Measurements from ENCODE around the gene EIF2S3. TPM values are rescaled to one million over a fixed set of nuclear protein-coding genes. Genes with fewer than 3 reads are reported as not detected.

EIF2S3 gene
- total RNA-seq, 4 donors from 2014 or later = 139 to 179 (median 156) TPM

- Histone ChIP-seq H3K4me1 (no peaks in the 10 kb centered on the region), H3K36me3 (peaks cover 0 to 24% of the 10 kb centered on the region in 2 donors), H3K27me3 (no peaks in the 10 kb centered on the region), H3K4me3 (no peak overlapping the region), H3K9me3 (no peaks in the 10 kb centered on the region), H3K27ac (no peak overlapping the region)
- no peak for ATAC-seq
- 81 to 84% methylated on average over 3 of the region's 3 CpGs for WGBS, 2 donors (ENCODE audit: low coverage in 1 of 2)
- TF ChIP-seq EP300 (IDR thresholded peaks at IDR 0.05) (no peak), CTCF (IDR thresholded peaks at IDR 0.05) (no peak), POLR2AphosphoS5 (IDR thresholded peaks at IDR 0.05) (no peak), POLR2A (IDR thresholded peaks at IDR 0.05) (no peak)
These were observed 25.9 kb downstream of the EIF2S3 start for GRCh38 chrX:24080704-24081103.

GRCh38 chrX:24081661-24082154 lies 27.0 kb downstream of the EIF2S3 start:
- peak; percentile 55 for ATAC-seq
- TF ChIP-seq EP300 (IDR thresholded peaks at IDR 0.05) (no peak), CTCF (IDR thresholded peaks at IDR 0.05) (peak in 1 of 4 experiments; percentile 57), POLR2A (IDR thresholded peaks at IDR 0.05) (no peak)
- WGBS, 2 donors (ENCODE audit: low coverage in 1 of 2) = 6 to 36% methylated on average over 3 to 6 of the region's 14 CpGs
- H3K27ac ChIP-seq = no peak overlapping the region
- H3K9me3 ChIP-seq = no peaks in the 10 kb centered on the region
- H3K27me3 ChIP-seq = no peaks in the 10 kb centered on the region
- peaks cover 0 to 14% of the 10 kb centered on the region in 2 donors for H3K36me3 ChIP-seq
- no peak overlapping the region for H3K4me3 ChIP-seq
- H3K4me1 ChIP-seq = no peaks in the 10 kb centered on the region

GRCh38 chrX:24082447-24082846 lies 27.7 kb downstream of the EIF2S3 start:
- Histone ChIP-seq H3K9me3 (no peaks in the 10 kb centered on the region), H3K27ac (no peak overlapping the region), H3K4me3 (no peak overlapping the region), H3K27me3 (no peaks in the 10 kb centered on the region), H3K4me1 (no peaks in the 10 kb centered on the region), H3K36me3 (peaks cover 0 to 7% of the 10 kb centered on the region in 2 donors)
- no peak for ATAC-seq
- WGBS, 2 donors (ENCODE audit: low coverage in 1 of 2) = 42 to 58% methylated on average over 2 of the region's 2 CpGs
- TF ChIP-seq POLR2AphosphoS5 (IDR thresholded peaks at IDR 0.05) = no peak
- no peak for TF ChIP-seq CTCF (IDR thresholded peaks at IDR 0.05)
- no peak for TF ChIP-seq POLR2A (IDR thresholded peaks at IDR 0.05)
- no peak for TF ChIP-seq EP300 (IDR thresholded peaks at IDR 0.05)

GRCh38 chrX:24085101-24085500 lies 30.3 kb downstream of the EIF2S3 start:
- 86 to 88% methylated on average over 2 to 5 of the region's 6 CpGs for WGBS, 2 donors (ENCODE audit: low coverage in 1 of 2)
- Histone ChIP-seq H3K27me3 (no peaks in the 10 kb centered on the region), H3K36me3 (no peaks in the 10 kb centered on the region), H3K4me1 (no peaks in the 10 kb centered on the region), H3K4me3 (no peak overlapping the region), H3K9me3 (no peaks in the 10 kb centered on the region), H3K27ac (no peak overlapping the region)
- TF ChIP-seq EP300 (IDR thresholded peaks at IDR 0.05) (no peak), POLR2A (IDR thresholded peaks at IDR 0.05) (no peak), POLR2AphosphoS5 (IDR thresholded peaks at IDR 0.05) (no peak), CTCF (IDR thresholded peaks at IDR 0.05) (no peak)
- ATAC-seq = no peak

- 17 to 62% methylated on average over 2 to 3 of the region's 4 CpGs for WGBS, 2 donors (ENCODE audit: low coverage in 1 of 2)
- ATAC-seq = no peak
- H3K27me3 ChIP-seq = no peaks in the 10 kb centered on the region
These were observed 35.8 kb downstream of the EIF2S3 start for GRCh38 chrX:24090300-24091200.

More at GRCh38 chrX:24090300-24091200, 35.8 kb downstream of the EIF2S3 start:
- Histone ChIP-seq H3K36me3 (no peaks in the 10 kb centered on the region), H3K4me1 (no peaks in the 10 kb centered on the region), H3K27ac (peak overlapping the region in 1 of 4 donors; percentile 27), H3K9me3 (no peaks in the 10 kb centered on the region), H3K4me3 (no peak overlapping the region)
- TF ChIP-seq CTCF (IDR thresholded peaks at IDR 0.05) (no peak), EP300 (IDR thresholded peaks at IDR 0.05) (no peak), POLR2AphosphoS5 (IDR thresholded peaks at IDR 0.05) (no peak), POLR2A (IDR thresholded peaks at IDR 0.05) (no peak)

All from gastroesophageal sphincter (tissue), 4 donors.